Progenitor cell of endocrine pancreas (in vitro differentiated cells): ENCODE results near the gene STK32B. TPM values are rescaled to one million over a fixed set of nuclear protein-coding genes. Genes with fewer than 3 reads are reported as not detected.

Source experiments
- DNase-seq: peaks from one replicate; pipeline ENCODE4 v3.0.0; 2021; ENCODE audit warnings: low spot score; ENCODE audit not compliant: unreplicated experiment
- H3K27ac Mint-ChIP-seq: 2 replicates; pipeline ENCODE4 v1.8.0; 2021; ENCODE audit warnings: mild to moderate bottlenecking, moderate library complexity, mixed read lengths
- H3K27me3 Mint-ChIP-seq: 2 replicates; pipeline ENCODE4 v1.8.0; 2021; ENCODE audit warnings: mixed read lengths
- H3K36me3 Mint-ChIP-seq: 2 replicates; pipeline ENCODE4 v1.8.0; 2022; ENCODE audit warnings: mixed read lengths; ENCODE audit not compliant: insufficient read depth
- H3K4me1 Mint-ChIP-seq: 2 replicates; pipeline ENCODE4 v1.8.0; 2021; ENCODE audit warnings: low read depth, mixed read lengths
- H3K4me3 Mint-ChIP-seq: 2 replicates; pipeline ENCODE4 v1.8.0; 2021; ENCODE audit warnings: low read depth, mild to moderate bottlenecking, moderate library complexity, mixed read lengths
- H3K9me3 Mint-ChIP-seq: 2 replicates; pipeline ENCODE4 v1.8.0; 2021; ENCODE audit warnings: low read depth, mixed read lengths
- CTCF ChIP-seq: fragments of 200-600 bp; sonication (generic); IDR thresholded peaks from one replicate; pipeline ENCODE4 v1.5.0; 2021; ENCODE audit warnings: antibody characterized with exemption, mild to moderate bottlenecking; ENCODE audit not compliant: unreplicated experiment
- total RNA-seq: library from RNA; stranded (reverse); gene quantifications from 2 replicates; pipeline ENCODE4 v1.2.1, GENCODE V29; 2021

Gene STK32B
- total RNA-seq, 1 donor from 2014 or later = 0.36 TPM

- H3K27me3 Mint-ChIP-seq = no peaks in the 10 kb centered on the region
- no peak for TF ChIP-seq CTCF
- DNase-seq = no peak
- no peak overlapping the region for H3K27ac Mint-ChIP-seq
- no peaks in the 10 kb centered on the region for H3K36me3 Mint-ChIP-seq
- H3K4me3 Mint-ChIP-seq = no peak overlapping the region
- H3K9me3 Mint-ChIP-seq = no peaks in the 10 kb centered on the region
- H3K4me1 Mint-ChIP-seq = no peaks in the 10 kb centered on the region
Observed at GRCh38 chr4:5462896-5463295, 411.6 kb downstream of the STK32B start.

- Mint-ChIP-seq H3K4me1 (no peaks in the 10 kb centered on the region), H3K27ac (no peak overlapping the region), H3K36me3 (no peaks in the 10 kb centered on the region), H3K4me3 (no peak overlapping the region), H3K27me3 (no peaks in the 10 kb centered on the region), H3K9me3 (no peaks in the 10 kb centered on the region)
- no peak for TF ChIP-seq CTCF
- no peak for DNase-seq
Observed at GRCh38 chr4:5463361-5463760, 412.1 kb downstream of the STK32B start.

- Mint-ChIP-seq H3K9me3 (no peaks in the 10 kb centered on the region), H3K27me3 (no peaks in the 10 kb centered on the region), H3K4me3 (no peak overlapping the region), H3K36me3 (no peaks in the 10 kb centered on the region), H3K4me1 (no peaks in the 10 kb centered on the region), H3K27ac (no peak overlapping the region)
- no peak for DNase-seq
- TF ChIP-seq CTCF = no peak
Observed at GRCh38 chr4:5463936-5464650, 412.8 kb downstream of the STK32B start.

- no peak for DNase-seq
- TF ChIP-seq CTCF = no peak
- H3K27me3 Mint-ChIP-seq = no peaks in the 10 kb centered on the region
- no peaks in the 10 kb centered on the region for H3K36me3 Mint-ChIP-seq
- H3K4me3 Mint-ChIP-seq = no peak overlapping the region
- H3K9me3 Mint-ChIP-seq = no peaks in the 10 kb centered on the region
- H3K27ac Mint-ChIP-seq = no peak overlapping the region
- H3K4me1 Mint-ChIP-seq = no peaks in the 10 kb centered on the region
Observed at GRCh38 chr4:5465529-5465928, 414.2 kb downstream of the STK32B start.

GRCh38 chr4:5465956-5466355, 414.7 kb downstream of the STK32B start:
- Mint-ChIP-seq H3K27me3 (no peaks in the 10 kb centered on the region), H3K4me3 (no peak overlapping the region), H3K27ac (no peak overlapping the region), H3K4me1 (no peaks in the 10 kb centered on the region), H3K36me3 (no peaks in the 10 kb centered on the region), H3K9me3 (no peaks in the 10 kb centered on the region)
- no peak for DNase-seq
- no peak for TF ChIP-seq CTCF
